Measurements from ENCODE around the gene PAM16.

- TF ChIP-seq ZFP36 (IDR thresholded peaks at IDR 0.05; ENCODE audit: low read depth, low read length, partially characterized antibody) (no peak), PML (IDR thresholded peaks at IDR 0.05; ENCODE audit: low read length) (no peak), CTCF (IDR thresholded peaks at IDR 0.05 in 2 of 3, conservative IDR thresholded peaks at IDR 0.05 in 1 of 3; ENCODE audit: insufficient read depth in 2 of 3, low read depth in 1 of 3, low read length in 3 of 3) (no peak), STAT6 (CRISPR knock-in tag; IDR thresholded peaks at IDR 0.05) (no peak), ZBTB5 (IDR thresholded peaks at IDR 0.05) (no peak), KLF16 (IDR thresholded peaks at IDR 0.05) (no peak), POLR2AphosphoS5 (IDR thresholded peaks at IDR 0.05; ENCODE audit: control insufficient read depth, insufficient read depth, low read depth, low read length) (no peak)
Measured at GRCh38 chr16:4351880-4352279, 759 bp upstream of the PAM16 start.

Data from K562 (cell line).